H1 (cell line): Measurements from ENCODE around the gene RUNX1. TPM values are rescaled to one million over a fixed set of nuclear protein-coding genes. Genes with fewer than 3 reads are reported as not detected.

Experiments
- CTCF ChIA-PET: fragments of 300-600 bp; sonication (Branson Sonifier 250); formaldehyde crosslinking; loops from one replicate; lab custom pipeline; 2021; ENCODE audit not compliant: partially characterized antibody; lab: Charles Lee
- POLR2A ChIA-PET: fragments of 300-600 bp; sonication (Branson Sonifier 250); formaldehyde crosslinking; loops from one replicate; lab custom pipeline; 2021; ENCODE audit warnings: inconsistent platforms; ENCODE audit not compliant: partially characterized antibody; lab: Charles Lee
- DNase-seq, 2 experiments: peaks; one replicate each; pipeline versions ENCODE4 v3.0.0 to v3.0.0-alpha.2; 2010 to 2022; ENCODE audit warnings: low spot score in 2 of 2, low read depth in 1 of 2, mixed read lengths in 1 of 2
- FAIRE-seq: peaks from 2 replicates; lab custom pipeline; 2011; peaks lifted over from hg19 to GRCh38; lab: Jason Lieb, UNC
- H2AFZ ChIP-seq: 2 replicates; pipeline ENCODE4 v1.8.1; 2012; ENCODE audit warnings: low read length, inconsistent platforms
- H2AK5ac ChIP-seq: 2 replicates; pipeline ENCODE4 v1.6.1; 2013; ENCODE audit warnings: low read depth, low read length
- H2BK120ac ChIP-seq: replicated peaks from 2 replicates; pipeline ENCODE3; 2013; ENCODE audit warnings: low read depth, low read length, inconsistent platforms
- H2BK12ac ChIP-seq: 2 replicates; pipeline ENCODE4 v1.6.1; 2013; ENCODE audit warnings: low read depth, low read length
- H2BK15ac ChIP-seq: 2 replicates; pipeline ENCODE4 v1.6.1; 2013; ENCODE audit warnings: low read length
- H2BK20ac ChIP-seq: 2 replicates; pipeline ENCODE4 v1.6.1; 2013; ENCODE audit warnings: low read length
- H2BK5ac ChIP-seq: 2 replicates; pipeline ENCODE4 v1.6.1; 2013; ENCODE audit warnings: low read depth, low read length
- H3K14ac ChIP-seq: 2 replicates; pipeline ENCODE4 v1.6.1; 2013; ENCODE audit warnings: inconsistent platforms; ENCODE audit not compliant: insufficient read length
- H3K18ac ChIP-seq: 2 replicates; pipeline ENCODE4 v1.6.1; 2013; ENCODE audit warnings: low read length; ENCODE audit errors: extremely low read depth
- H3K23ac ChIP-seq: 2 replicates; pipeline ENCODE4 v1.6.1; 2013; ENCODE audit warnings: inconsistent platforms; ENCODE audit not compliant: insufficient read length
- H3K23me2 ChIP-seq: 2 replicates; pipeline ENCODE4 v1.6.1; 2013; ENCODE audit warnings: low read depth, low read length
- H3K27ac ChIP-seq: 2 replicates; pipeline ENCODE4 v1.6.1; 2011; ENCODE audit warnings: low read depth, low read length, inconsistent platforms
- H3K27me3 ChIP-seq, 4 experiments: replicated peaks in 1 of 4; 1 replicate in 1 of 4; 2 replicates in 3 of 4; pipeline versions ENCODE4 v1.6.1 to v1.8.1; 2011 to 2013; ENCODE audit warnings: low read length in 3 of 4, mild to moderate bottlenecking in 3 of 4, inconsistent platforms in 2 of 4, mixed read lengths in 2 of 4, moderate library complexity in 1 of 4; ENCODE audit not compliant: control insufficient read depth in 3 of 4, insufficient read depth in 3 of 4; ENCODE audit errors: extremely low read depth in 1 of 4
- H3K36me3 ChIP-seq, 4 experiments: 2 replicates each; pipeline versions ENCODE4 v1.6.1 to v1.8.1; 2011 to 2013; ENCODE audit warnings: mild to moderate bottlenecking in 4 of 4, low read length in 3 of 4, moderate library complexity in 2 of 4, control low read depth in 1 of 4, inconsistent platforms in 1 of 4; ENCODE audit not compliant: insufficient read depth in 4 of 4, control insufficient read depth in 2 of 4
- H3K4ac ChIP-seq: replicated peaks from 2 replicates; pipeline ENCODE3; 2013; ENCODE audit warnings: low read length, low read depth, mixed read lengths, inconsistent platforms; ENCODE audit not compliant: insufficient read length
- H3K4me1 ChIP-seq, 4 experiments: replicated peaks in 1 of 4; 1 replicate in 1 of 4; 2 replicates in 3 of 4; pipeline versions ENCODE4 v1.6.1 to v1.8.1; 2011 to 2013; ENCODE audit warnings: low read length in 3 of 4, inconsistent platforms in 2 of 4, mixed read lengths in 1 of 4; ENCODE audit not compliant: insufficient read depth in 4 of 4, control insufficient read depth in 3 of 4
- H3K4me2 ChIP-seq, 2 experiments: 2 replicates each; pipeline versions ENCODE4 v1.6.1 to v1.8.1; 2011 to 2013; ENCODE audit warnings: low read depth in 2 of 2, low read length in 2 of 2, control low read depth in 1 of 2, inconsistent platforms in 1 of 2, mild to moderate bottlenecking in 1 of 2; ENCODE audit not compliant: insufficient read depth in 1 of 2
- H3K4me3 ChIP-seq, 4 experiments: fragments of 200-600, 300-600 bp in 1 of 4; sonication (generic), shearing (Covaris generic), sonication (Bioruptor Twin) in 1 of 4; 2 replicates each; pipeline versions ENCODE4 v1.5.1 to v1.8.1; 2011 to 2016; ENCODE audit warnings: low read length in 4 of 4, low read depth in 3 of 4, control low read depth in 2 of 4, inconsistent platforms in 2 of 4, mild to moderate bottlenecking in 2 of 4, mixed read lengths in 1 of 4, moderate library complexity in 1 of 4; ENCODE audit not compliant: insufficient read depth in 2 of 4; ENCODE audit errors: extremely low read depth in 1 of 4
- H3K56ac ChIP-seq: replicated peaks from 2 replicates; pipeline ENCODE3; 2013; ENCODE audit warnings: low read depth, mild to moderate bottlenecking, mixed read lengths, low read length, inconsistent platforms; ENCODE audit not compliant: insufficient read length
- H3K79me1 ChIP-seq: 2 replicates; pipeline ENCODE4 v1.6.1; 2013; ENCODE audit warnings: low read depth, low read length, control low read depth
- H3K79me2 ChIP-seq, 2 experiments: 2 replicates each; pipeline versions ENCODE4 v1.6.1 to v1.8.1; 2012 to 2013; ENCODE audit warnings: low read length in 2 of 2, mild to moderate bottlenecking in 2 of 2, inconsistent platforms in 1 of 2; ENCODE audit not compliant: insufficient read depth in 2 of 2, control insufficient read depth in 1 of 2
- H3K9ac ChIP-seq, 4 experiments: replicated peaks in 1 of 4; 1 replicate in 1 of 4; 2 replicates in 3 of 4; pipeline versions ENCODE4 v1.6.1 to v1.8.1; 2011 to 2013; ENCODE audit warnings: low read depth in 3 of 4, low read length in 3 of 4, control low read depth in 2 of 4, mild to moderate bottlenecking in 2 of 4, moderate library complexity in 2 of 4, inconsistent platforms in 1 of 4; ENCODE audit errors: extremely low read depth in 1 of 4
- H3K9me3 ChIP-seq, 2 experiments: 2 replicates each; pipeline versions ENCODE4 v1.6.1 to v1.8.1; 2012 to 2013; ENCODE audit warnings: mild to moderate bottlenecking in 2 of 2, moderate library complexity in 2 of 2, control low read depth in 1 of 2, inconsistent platforms in 1 of 2, low read depth in 1 of 2, low read length in 1 of 2, mixed read lengths in 1 of 2; ENCODE audit not compliant: insufficient read depth in 2 of 2
- H4K20me1 ChIP-seq, 2 experiments: replicated peaks in 1 of 2; 2 replicates each; pipeline versions ENCODE3 to v1.8.1; 2011 to 2013; ENCODE audit warnings: inconsistent platforms in 2 of 2, low read length in 2 of 2, mild to moderate bottlenecking in 1 of 2; ENCODE audit not compliant: insufficient read depth in 2 of 2, control insufficient read depth in 1 of 2
- H4K5ac ChIP-seq: 2 replicates; pipeline ENCODE4 v1.6.1; 2013; ENCODE audit warnings: low read length, low read depth, mixed read lengths, inconsistent platforms; ENCODE audit not compliant: insufficient read length
- H4K8ac ChIP-seq: 2 replicates; pipeline ENCODE4 v1.8.0; 2013; ENCODE audit warnings: mild to moderate bottlenecking, moderate library complexity, low read length, inconsistent platforms; ENCODE audit not compliant: insufficient read depth; ENCODE audit errors: extremely low read depth
- H4K91ac ChIP-seq: replicated peaks from 2 replicates; pipeline ENCODE3; 2013; ENCODE audit warnings: low read length, mixed read lengths, inconsistent platforms; ENCODE audit not compliant: insufficient read length
- CBX5 ChIP-seq: fragments of 300-800, 300-1000 bp; sonication (generic); IDR thresholded peaks from 2 replicates; pipeline ENCODE4 v1.7.1; 2016; ENCODE audit warnings: antibody characterized with exemption, low read length, low read depth
- EP300 ChIP-seq, 2 experiments: IDR thresholded peaks; 1 replicate in 1 of 2; 2 replicates in 1 of 2; pipeline ENCODE4 v1.6.1; 2011 to 2012; ENCODE audit warnings: low read depth in 2 of 2, low read length in 2 of 2, mild to moderate bottlenecking in 2 of 2, borderline replicate concordance in 1 of 2, inconsistent platforms in 1 of 2, moderate library complexity in 1 of 2
- NRF1 ChIP-seq: IDR thresholded peaks from 2 replicates; pipeline ENCODE4 v1.6.1; 2011; ENCODE audit warnings: mild to moderate bottlenecking, low read depth, low read length, improper control_type of control experiment
- WGBS, 2 experiments: shearing (Covaris generic) in 1 of 2; methylation state at CpG; one replicate each; pipeline versions ENCODE4 v1.1.6 to v1.1.7; 2013 to 2015; ENCODE audit warnings: low lambda C conversion rate in 2 of 2, mixed read lengths in 2 of 2, inconsistent platforms in 1 of 2, low coverage in 1 of 2, missing lambda C conversion rate in 1 of 2; ENCODE audit not compliant: insufficient replicate concordance in 2 of 2, insufficient coverage in 1 of 2, insufficient read length in 1 of 2; ENCODE audit errors: extremely low coverage in 1 of 2, missing lambda C conversion rate in 1 of 2; 5-methylcytosine and 5-hydroxymethylcytosine counted together
- polyA plus RNA-seq, 7 experiments: library from polyadenylated mRNA; depleted of rRNA in 3 of 7; stranded (reverse) in 5 of 7; unstranded in 2 of 7; fragments of >200 nt in 5 of 7; fragments of 200-250 nt in 2 of 7; gene quantifications; 1 replicate in 5 of 7; 2 replicates in 1 of 7; 4 replicates in 1 of 7; pipeline versions ENCODE4 v1.2.1 to v1.2.3, GENCODE V29; 2011 to 2013; ENCODE audit warnings: missing spikeins in 2 of 7, mixed read lengths in 2 of 7
- total RNA-seq: library from RNA; stranded (reverse); fragmentation: NEBNext Ultra II Directional; extraction: Animal tissue kit (Norgen Biotek cat#: 25700); gene quantifications from 2 replicates; pipeline ENCODE4 v1.2.1, GENCODE V29; 2021

Gene RUNX1
- total and polyA plus RNA-seq, 2 of the 8 experiments (the other 6 are each of a cell fraction or from before 2014, with no cell fraction given), result 0.20 to 0.60 TPM

DNA sequence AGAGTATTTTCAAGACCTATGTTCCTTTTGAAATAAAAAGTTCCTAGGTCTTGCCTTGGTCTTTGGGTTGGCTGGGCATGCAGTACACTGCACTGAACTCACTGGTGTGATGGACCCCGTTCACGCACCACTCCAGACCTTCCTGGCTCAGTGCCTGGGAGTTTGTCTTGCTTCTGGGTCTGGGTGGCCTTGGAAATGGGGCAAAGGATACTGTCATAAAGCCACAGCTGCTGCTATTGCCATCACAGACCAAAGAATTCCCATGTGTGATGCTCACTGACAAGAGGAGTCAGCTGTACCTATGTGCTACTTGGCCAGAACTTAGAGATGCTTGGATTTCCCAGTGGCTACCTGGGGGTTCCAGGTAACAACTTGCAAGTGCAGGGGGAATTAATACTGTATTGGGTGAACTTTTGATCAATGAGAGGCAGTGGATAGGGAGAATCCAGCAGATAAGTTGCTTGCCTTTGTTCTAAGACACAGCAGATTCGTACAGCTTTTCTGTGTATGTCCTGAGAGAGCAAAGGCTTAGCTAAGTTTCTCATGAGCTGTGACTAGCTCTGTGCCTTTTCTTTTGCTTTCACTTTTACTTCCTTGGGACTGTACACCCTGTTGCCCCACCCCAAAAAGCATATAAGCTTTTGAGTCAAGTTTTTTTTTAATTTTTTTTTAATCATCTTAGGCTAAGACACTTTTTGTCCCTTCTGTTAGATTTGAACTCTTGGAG, 115.3 kb downstream of the RUNX1 start:
- Histone ChIP-seq H3K14ac (no peak overlapping the region), H3K27ac (no peak overlapping the region), H3K4me2 (no peak overlapping the region), H3K23ac (no peak overlapping the region), H4K8ac (no peak overlapping the region), H4K91ac (no peak overlapping the region), H3K4me3 (no peak overlapping the region), H2BK5ac (no peak overlapping the region), H3K18ac (no peak overlapping the region), H2AFZ (no peak overlapping the region), H3K23me2 (peaks cover 2% of the 10 kb centered on the region; the same call in 1 of the 2 replicates), H2BK20ac (no peak overlapping the region), H3K79me2 (no peaks in the 10 kb centered on the region), H2BK12ac (no peak overlapping the region), H3K27me3 (no peaks in the 10 kb centered on the region; a peak in 1 of 7 replicates), H3K36me3 (no peaks in the 10 kb centered on the region), H3K9me3 (no peaks in the 10 kb centered on the region), H3K4me1 (no peaks in the 10 kb centered on the region), H2AK5ac (no peak overlapping the region), H2BK15ac (no peak overlapping the region), H3K56ac (no peak overlapping the region), H3K4ac (no peak overlapping the region), H4K20me1 (no peaks in the 10 kb centered on the region), H4K5ac (no peak overlapping the region), H3K79me1 (no peaks in the 10 kb centered on the region), H2BK120ac (no peak overlapping the region), H3K9ac (no peak overlapping the region)
- DNase-seq (no peak), FAIRE-seq (no peak)
- CTCF ChIA-PET, result interaction anchor here (0.5 to 1.3 kb wide), 5 partner anchors 15 to 1413 kb away, joined by 3 to 4 read pairs (median 4); no protein-coding TSS in a partner anchor
- 81% methylated on average over 3 of the region's 3 CpGs; no CpG with 5 or more reads in 1 of the 2 experiments for WGBS, 2 experiments
- no peak for TF ChIP-seq CBX5
- no peak for TF ChIP-seq NRF1
- TF ChIP-seq EP300 (IDR thresholded peaks at IDR 0.05; ENCODE audit: borderline replicate concordance in 1 of 2, low read depth in 2 of 2, low read length in 2 of 2), result no peak
- POLR2A ChIA-PET, result no interaction called here
